ENCODE results near the gene FGFR1OP2.

GRCh38 chr12:26939953-26940352 lies 1.7 kb downstream of the FGFR1OP2 start:
- TF ChIP-seq EZH2 (IDR thresholded peaks at IDR 0.05) (no peak), POLR2AphosphoS5 (IDR thresholded peaks at IDR 0.05; ENCODE audit: borderline replicate concordance, low read depth, low read length) (no peak), FOXP2 (optimal IDR thresholded peaks at IDR 0.05; ENCODE audit: control extremely low read depth, extremely low read length, insufficient read depth) (no peak)

Data from SK-N-MC (cell line).